K562 (cell line): Measurements from ENCODE around the gene SAMD8. TPM values are rescaled to one million over a fixed set of nuclear protein-coding genes. Genes with fewer than 3 reads are reported as not detected.

Source experiments
- ERF ChIP-seq: fragments of 450-650 bp; formaldehyde crosslinking; IDR thresholded peaks from 2 replicates; pipeline ENCODE4 v1.4.0; 2020; ENCODE audit warnings: mild to moderate bottlenecking, mixed read lengths
- ETS2 ChIP-seq: IDR thresholded peaks from 2 replicates; pipeline ENCODE4 v1.6.1; 2016; ENCODE audit warnings: borderline replicate concordance, missing genetic modification characterization, mild to moderate bottlenecking, moderate library complexity, missing compliant biosample characterization; ENCODE audit not compliant: poor library complexity, severe bottlenecking
- KLF16 ChIP-seq: IDR thresholded peaks from 2 replicates; pipeline ENCODE4 v1.6.1; 2016; ENCODE audit warnings: antibody characterized with exemption
- MITF ChIP-seq: IDR thresholded peaks from 2 replicates; pipeline ENCODE4 v1.6.1; 2014; ENCODE audit warnings: antibody characterized with exemption
- NFIX ChIP-seq: fragments of 250-450 bp; sonication (Bioruptor Pico); IDR thresholded peaks from 2 replicates; pipeline ENCODE4 v1.4.0; 2020; ENCODE audit warnings: low read depth, mild to moderate bottlenecking, moderate library complexity
- PTTG1 ChIP-seq: fragments of 450-650 bp; IDR thresholded peaks from 2 replicates; pipeline ENCODE4 v1.6.1; 2016; ENCODE audit warnings: low read depth, mild to moderate bottlenecking, missing genetic modification characterization, missing compliant biosample characterization
- RFX1 ChIP-seq: fragments of 450-650 bp; IDR thresholded peaks from 2 replicates; pipeline ENCODE4 v1.6.1; 2016; ENCODE audit warnings: mild to moderate bottlenecking, moderate library complexity
- SIN3B ChIP-seq: fragments of 450-650 bp; IDR thresholded peaks from 2 replicates; pipeline ENCODE4 v1.6.1; 2017; ENCODE audit warnings: low read depth, mild to moderate bottlenecking, moderate library complexity
- TAF9B ChIP-seq: fragments of 450-650 bp; IDR thresholded peaks from 2 replicates; pipeline ENCODE4 v1.6.1; 2018; ENCODE audit warnings: mild to moderate bottlenecking; ENCODE audit not compliant: partially characterized antibody
- ZBTB17 ChIP-seq: fragments of 450-650 bp; formaldehyde crosslinking; IDR thresholded peaks from 2 replicates; pipeline ENCODE4 v1.4.0; 2020; ENCODE audit warnings: mild to moderate bottlenecking
- ZNF511 ChIP-seq: sonication (generic); formaldehyde crosslinking; IDR thresholded peaks from 2 replicates; pipeline ENCODE4 v1.8.0; 2022; ENCODE audit warnings: mild to moderate bottlenecking, missing genetic modification reagents
- ZNF561 ChIP-seq: fragments of 450-650 bp; formaldehyde crosslinking; conservative IDR thresholded peaks from 2 replicates; pipeline ENCODE4 v1.4.0; 2020; ENCODE audit warnings: mild to moderate bottlenecking, moderate library complexity
- ZNF717 ChIP-seq: fragments of 250-450 bp; sonication (Bioruptor Pico); IDR thresholded peaks from 2 replicates; pipeline ENCODE4 v1.5.0; 2021
- polyA plus RNA-seq, 8 experiments: library from polyadenylated mRNA; depleted of rRNA in 4 of 8; stranded (reverse) in 5 of 8; unstranded in 3 of 8; fragments of >200 nt; fragmentation: Nextera tagmentation in 2 of 8; fragmentation: Illumina TruSeq in 1 of 8; extraction: Ambion mirVana in 2 of 8; extraction: Trizol in 1 of 8; gene quantifications; 2 replicates each; pipeline versions ENCODE4 v1.2.1 to v1.2.3, GENCODE V29; 2011 to 2014; ENCODE audit warnings: inconsistent platforms in 1 of 8, missing spikeins in 1 of 8
- total RNA-seq, 7 experiments: library from RNA; depleted of rRNA in 6 of 7; stranded (reverse); fragments of >200 nt in 6 of 7; fragmentation: Illumina TruSeq in 2 of 7; extraction: Trizol in 2 of 7; gene quantifications; 2 replicates each; pipeline versions ENCODE4 v1.2.1 to v1.2.3, GENCODE V29; 2011 to 2021; ENCODE audit warnings: low replicate concordance in 1 of 7
- TF ChIP-seq, protein P1 (sequence below): IDR thresholded peaks from 3 replicates; pipeline ENCODE4 v1.6.1; 2011; ENCODE audit warnings: borderline replicate concordance, mild to moderate bottlenecking; ENCODE audit not compliant: insufficient read length, insufficient read depth
- TF ChIP-seq, protein P2 (sequence below): fragments of 450-650 bp; formaldehyde crosslinking; conservative IDR thresholded peaks from 2 replicates; pipeline ENCODE4 v1.4.0; 2022; ENCODE audit warnings: mild to moderate bottlenecking, missing genetic modification characterization
- TF ChIP-seq, protein P3 (sequence below): fragments of 250-450 bp; sonication (Bioruptor Pico); IDR thresholded peaks from 2 replicates; pipeline ENCODE4 v1.8.0; 2021; ENCODE audit warnings: borderline replicate concordance, mild to moderate bottlenecking, moderate library complexity; ENCODE audit not compliant: poor library complexity, severe bottlenecking

Gene SAMD8
- total and polyA plus RNA-seq, 9 of the 15 experiments (the other 6 are each of a cell fraction or from before 2014, with no cell fraction given) = 2.7 to 16.1 (median 6.2) TPM

- TF ChIP-seq MITF (no peak), ZNF717 (CRISPR knock-in tag) (no peak), PTTG1 (tag) (no peak), KLF16 (no peak), ERF (CRISPR knock-in tag) (peak; percentile 57), TAF9B (no peak), ZNF511 (CRISPR knock-in tag) (no peak), SIN3B (no peak), ZNF561 (CRISPR knock-in tag) (no peak), ZBTB17 (peak; percentile 64; the same call in 1 of the 2 replicates), ETS2 (no peak), RFX1 (no peak), NFIX (CRISPR knock-in tag) (no peak)
- TF ChIP-seq, protein P1, sequence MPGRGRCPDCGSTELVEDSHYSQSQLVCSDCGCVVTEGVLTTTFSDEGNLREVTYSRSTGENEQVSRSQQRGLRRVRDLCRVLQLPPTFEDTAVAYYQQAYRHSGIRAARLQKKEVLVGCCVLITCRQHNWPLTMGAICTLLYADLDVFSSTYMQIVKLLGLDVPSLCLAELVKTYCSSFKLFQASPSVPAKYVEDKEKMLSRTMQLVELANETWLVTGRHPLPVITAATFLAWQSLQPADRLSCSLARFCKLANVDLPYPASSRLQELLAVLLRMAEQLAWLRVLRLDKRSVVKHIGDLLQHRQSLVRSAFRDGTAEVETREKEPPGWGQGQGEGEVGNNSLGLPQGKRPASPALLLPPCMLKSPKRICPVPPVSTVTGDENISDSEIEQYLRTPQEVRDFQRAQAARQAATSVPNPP = no peak
- TF ChIP-seq, protein P2, sequence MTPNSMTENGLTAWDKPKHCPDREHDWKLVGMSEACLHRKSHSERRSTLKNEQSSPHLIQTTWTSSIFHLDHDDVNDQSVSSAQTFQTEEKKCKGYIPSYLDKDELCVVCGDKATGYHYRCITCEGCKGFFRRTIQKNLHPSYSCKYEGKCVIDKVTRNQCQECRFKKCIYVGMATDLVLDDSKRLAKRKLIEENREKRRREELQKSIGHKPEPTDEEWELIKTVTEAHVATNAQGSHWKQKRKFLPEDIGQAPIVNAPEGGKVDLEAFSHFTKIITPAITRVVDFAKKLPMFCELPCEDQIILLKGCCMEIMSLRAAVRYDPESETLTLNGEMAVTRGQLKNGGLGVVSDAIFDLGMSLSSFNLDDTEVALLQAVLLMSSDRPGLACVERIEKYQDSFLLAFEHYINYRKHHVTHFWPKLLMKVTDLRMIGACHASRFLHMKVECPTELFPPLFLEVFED = 0 out of 2 replicates have a peak, but pooled peaks have one; percentile 35
- TF ChIP-seq, protein P3, sequence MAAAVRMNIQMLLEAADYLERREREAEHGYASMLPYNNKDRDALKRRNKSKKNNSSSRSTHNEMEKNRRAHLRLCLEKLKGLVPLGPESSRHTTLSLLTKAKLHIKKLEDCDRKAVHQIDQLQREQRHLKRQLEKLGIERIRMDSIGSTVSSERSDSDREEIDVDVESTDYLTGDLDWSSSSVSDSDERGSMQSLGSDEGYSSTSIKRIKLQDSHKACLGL (CRISPR knock-in tag) = no peak
These were observed 11.3 kb upstream of the SAMD8 start (continued) for GRCh38 chr10:75099952-75100763.
